ENCODE measurements around the gene NPHP4.

GRCh38 chr1:5906116-5906515 lies 86.1 kb downstream of the NPHP4 start:
- no peak for TF ChIP-seq EZH2 (IDR thresholded peaks at IDR 0.05)
- TF ChIP-seq POLR2AphosphoS5 (IDR thresholded peaks at IDR 0.05; ENCODE audit: borderline replicate concordance, low read depth, low read length) = no peak
- no peak for TF ChIP-seq FOXP2 (optimal IDR thresholded peaks at IDR 0.05; ENCODE audit: control extremely low read depth, extremely low read length, insufficient read depth)

All from SK-N-MC (cell line).